Measurements from ENCODE around the gene SNX10. TPM values are rescaled to one million over a fixed set of nuclear protein-coding genes. Genes with fewer than 3 reads are reported as not detected.
A peak's percentile ranks its signal among the peaks of the same experiment; 100 is the strongest.

SNX10 gene
- total RNA-seq, 1 donor from 2014 or later = 0.53 TPM

- no peak for TF ChIP-seq CTCF (IDR thresholded peaks at IDR 0.05; ENCODE audit: insufficient read depth, low read length, severe bottlenecking)
- FAIRE-seq = no peak
- no peaks in the 10 kb centered on the region for H3K36me3 ChIP-seq (ENCODE audit: control insufficient read depth, insufficient read depth, low read length)
- H3K4me3 ChIP-seq (ENCODE audit: low read depth, low read length) = no peak overlapping the region
- no peak for DNase-seq (ENCODE audit: low read depth)
- H3K27me3 ChIP-seq (ENCODE audit: control insufficient read depth, insufficient read depth, low read length) = no peaks in the 10 kb centered on the region
Observed at GRCh38 chr7:26360650-26361049, 69.0 kb downstream of the SNX10 start.

- TF ChIP-seq CTCF (IDR thresholded peaks at IDR 0.05; ENCODE audit: insufficient read depth, low read length, severe bottlenecking) = no peak
- Histone ChIP-seq H3K27me3 (ENCODE audit: control insufficient read depth, insufficient read depth, low read length) (no peaks in the 10 kb centered on the region), H3K36me3 (ENCODE audit: control insufficient read depth, insufficient read depth, low read length) (no peaks in the 10 kb centered on the region), H3K4me3 (ENCODE audit: low read depth, low read length) (no peak overlapping the region)
- FAIRE-seq (no peak), DNase-seq (ENCODE audit: low read depth) (no peak)
Observed at GRCh38 chr7:26361637-26362036, 70.0 kb downstream of the SNX10 start.

- no peak for DNase-seq (ENCODE audit: low read depth)
- TF ChIP-seq CTCF (IDR thresholded peaks at IDR 0.05; ENCODE audit: insufficient read depth, low read length, severe bottlenecking) = no peak
- Histone ChIP-seq H3K36me3 (ENCODE audit: control insufficient read depth, insufficient read depth, low read length) (no peaks in the 10 kb centered on the region), H3K27me3 (ENCODE audit: control insufficient read depth, insufficient read depth, low read length) (no peaks in the 10 kb centered on the region), H3K4me3 (ENCODE audit: low read depth, low read length) (no peak overlapping the region)
- no peak for FAIRE-seq
Observed at GRCh38 chr7:26363465-26363864, 71.8 kb downstream of the SNX10 start.

GRCh38 chr7:26365077-26365900, 73.6 kb downstream of the SNX10 start:
- H3K4me3 ChIP-seq (ENCODE audit: low read depth, low read length) = no peak overlapping the region
- no peaks in the 10 kb centered on the region for H3K27me3 ChIP-seq (ENCODE audit: control insufficient read depth, insufficient read depth, low read length)
- FAIRE-seq = no peak
- peak; percentile 68 for DNase-seq (ENCODE audit: low read depth)
- H3K36me3 ChIP-seq (ENCODE audit: control insufficient read depth, insufficient read depth, low read length) = no peaks in the 10 kb centered on the region
- TF ChIP-seq CTCF (IDR thresholded peaks at IDR 0.05; ENCODE audit: insufficient read depth, low read length, severe bottlenecking) = peak; percentile 61

- no peak for TF ChIP-seq CTCF (IDR thresholded peaks at IDR 0.05; ENCODE audit: insufficient read depth, low read length, severe bottlenecking)
- DNase-seq (ENCODE audit: low read depth) = no peak
- FAIRE-seq = no peak
- Histone ChIP-seq H3K4me3 (ENCODE audit: low read depth, low read length) (no peak overlapping the region), H3K27me3 (ENCODE audit: control insufficient read depth, insufficient read depth, low read length) (no peaks in the 10 kb centered on the region), H3K36me3 (ENCODE audit: control insufficient read depth, insufficient read depth, low read length) (no peaks in the 10 kb centered on the region)
Observed at GRCh38 chr7:26365901-26366275, 74.2 kb downstream of the SNX10 start.
